Muscle of leg (tissue), 11 donors: ENCODE measurements around the gene COQ5. TPM values are rescaled to one million over a fixed set of nuclear protein-coding genes. Genes with fewer than 3 reads are reported as not detected.

ENCODE experiments used
- DNase-seq: peaks from one replicate; pipeline ENCODE4 v3.0.0; 2013
- H3K27ac ChIP-seq: one replicate; pipeline ENCODE4 v1.5.1; 2013; ENCODE audit warnings: mild to moderate bottlenecking, low read length, control low read depth
- H3K27me3 ChIP-seq: one replicate; pipeline ENCODE4 v1.6.1; 2013; ENCODE audit warnings: low read length; ENCODE audit not compliant: control insufficient read depth, insufficient read depth
- H3K36me3 ChIP-seq: one replicate; pipeline ENCODE4 v1.6.1; 2013; ENCODE audit warnings: low read length; ENCODE audit not compliant: control insufficient read depth, insufficient read depth
- H3K4me1 ChIP-seq: one replicate; pipeline ENCODE4 v1.6.1; 2013; ENCODE audit warnings: low read length; ENCODE audit not compliant: control insufficient read depth, insufficient read depth
- H3K4me3 ChIP-seq: one replicate; pipeline ENCODE4 v1.5.1; 2013; ENCODE audit warnings: low read length, control low read depth
- H3K9me3 ChIP-seq: replicated peaks from 2 replicates; pipeline ENCODE4 v1.6.1; 2013; ENCODE audit warnings: low read depth, low read length; ENCODE audit not compliant: control insufficient read depth
- WGBS: methylation state at CpG from one replicate; pipeline ENCODE4 v1.1.5; 2013; ENCODE audit warnings: missing lambda C conversion rate; ENCODE audit not compliant: insufficient coverage; 5-methylcytosine and 5-hydroxymethylcytosine counted together
- polyA plus RNA-seq, 8 donors: library from polyadenylated mRNA; unstranded; fragments of 120-200 nt; gene quantifications; one replicate each; pipeline versions ENCODE4 v1.2.1 to v1.2.3, GENCODE V29; 2013; ENCODE audit warnings: inconsistent platforms in 1 of 8, low replicate concordance in 1 of 8; ENCODE audit not compliant: insufficient read length in 8 of 8, insufficient read depth in 1 of 8
- total RNA-seq: library from RNA; stranded (reverse); fragments of 120-200 nt; gene quantifications from one replicate; pipeline ENCODE4 v1.2.4, GENCODE V29; 2013

COQ5 gene
- total and polyA plus RNA-seq, 9 donors, result 32.7 to 42.3 (median 36.2) TPM

DNA sequence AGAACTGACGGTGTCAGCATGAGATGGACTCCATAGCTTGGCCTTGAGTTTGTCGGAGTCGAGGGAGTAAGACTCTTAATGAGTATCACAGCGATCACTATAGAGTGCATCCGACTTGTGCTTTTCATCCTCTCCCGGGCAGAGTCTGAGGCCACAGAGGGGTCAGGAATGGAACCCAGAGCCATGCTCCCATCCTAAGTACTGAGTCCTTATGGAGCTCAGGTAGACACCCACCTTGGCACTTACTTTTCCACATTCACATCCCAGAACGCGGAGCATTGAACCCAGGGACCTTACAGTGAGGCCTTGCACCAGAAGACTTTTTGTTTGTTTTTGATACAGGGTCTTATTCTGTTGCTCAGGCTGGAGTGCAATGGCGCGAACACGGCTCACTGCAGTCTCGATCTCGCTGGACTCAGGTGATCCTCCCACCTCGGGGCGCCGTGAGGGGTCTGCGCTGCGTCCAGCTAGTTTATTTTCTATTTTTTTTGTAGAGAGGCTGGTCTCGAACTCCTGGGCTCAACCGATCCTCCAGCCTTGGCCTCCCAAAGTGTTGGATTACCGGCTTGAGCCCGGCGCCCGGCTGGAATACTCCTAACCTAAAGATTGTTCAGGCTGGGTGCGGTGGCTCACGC, 58.7 kb downstream of the COQ5 start:
- WGBS, result 53% methylated on average over 15 of the region's 26 CpGs
- Histone ChIP-seq H3K4me3 (peak overlapping the region; percentile 80), H3K9me3 (no peaks in the 10 kb centered on the region), H3K4me1 (peaks cover 19% of the 10 kb centered on the region), H3K36me3 (peaks cover 13% of the 10 kb centered on the region), H3K27me3 (no peaks in the 10 kb centered on the region), H3K27ac (peak overlapping the region; percentile 74)
- no peak for DNase-seq

DNA sequence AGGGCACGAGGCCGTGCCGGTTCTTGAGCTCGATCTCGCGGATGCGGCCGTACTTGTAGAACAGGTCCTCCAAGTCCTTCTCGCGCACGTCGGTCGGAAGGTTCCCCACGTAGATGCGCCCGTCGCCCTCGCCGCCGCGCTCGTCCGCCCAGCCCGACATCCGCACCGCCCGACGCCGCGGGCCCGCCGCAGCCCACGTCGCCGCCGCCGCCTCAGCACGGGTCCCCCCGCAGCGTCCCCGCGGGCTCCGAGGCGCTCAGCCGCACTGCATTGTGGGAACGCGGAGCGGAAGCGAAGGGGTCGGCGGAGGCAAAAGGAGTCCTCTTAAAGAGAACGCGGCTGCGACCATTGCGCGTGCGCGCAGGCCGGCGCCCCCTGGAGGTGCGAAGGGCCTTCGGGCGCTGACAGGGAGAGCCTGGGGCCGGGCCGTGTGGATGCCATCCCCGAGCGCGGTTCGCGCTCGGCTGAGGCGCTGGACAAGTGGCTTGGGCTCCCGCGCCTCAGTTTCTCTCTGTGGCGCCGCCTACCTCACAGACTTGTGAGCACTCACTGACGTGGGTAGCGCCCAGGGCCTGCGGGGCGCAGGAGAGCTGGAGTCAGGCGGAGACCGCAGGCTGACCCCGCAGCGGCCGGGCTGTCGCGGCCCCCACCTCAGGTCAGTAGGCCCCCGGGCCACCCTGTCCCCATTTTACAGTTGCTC, 59.4 kb downstream of the COQ5 start, which contains the start of gene SRSF9:
Gene SRSF9, minus strand, starts transcription at position 299 of the 700 bp plus-strand sequence. Its CDS starts 139 bp downstream, at position 160.
- peak; percentile 99 for DNase-seq
- peak within 1 kb of the TSS; percentile 95 for H3K27ac ChIP-seq
- H3K4me3 ChIP-seq, result peak within 1 kb of the TSS; percentile 80
- under 1% methylated on average over 88 of the region's 88 CpGs for WGBS
- peaks cover 19% of the 10 kb centered on the region for H3K36me3 ChIP-seq
- peaks cover 19% of the 10 kb centered on the region for H3K4me1 ChIP-seq
- H3K9me3 ChIP-seq, result no peaks in the 10 kb centered on the region
- H3K27me3 ChIP-seq, result no peaks in the 10 kb centered on the region

DNA sequence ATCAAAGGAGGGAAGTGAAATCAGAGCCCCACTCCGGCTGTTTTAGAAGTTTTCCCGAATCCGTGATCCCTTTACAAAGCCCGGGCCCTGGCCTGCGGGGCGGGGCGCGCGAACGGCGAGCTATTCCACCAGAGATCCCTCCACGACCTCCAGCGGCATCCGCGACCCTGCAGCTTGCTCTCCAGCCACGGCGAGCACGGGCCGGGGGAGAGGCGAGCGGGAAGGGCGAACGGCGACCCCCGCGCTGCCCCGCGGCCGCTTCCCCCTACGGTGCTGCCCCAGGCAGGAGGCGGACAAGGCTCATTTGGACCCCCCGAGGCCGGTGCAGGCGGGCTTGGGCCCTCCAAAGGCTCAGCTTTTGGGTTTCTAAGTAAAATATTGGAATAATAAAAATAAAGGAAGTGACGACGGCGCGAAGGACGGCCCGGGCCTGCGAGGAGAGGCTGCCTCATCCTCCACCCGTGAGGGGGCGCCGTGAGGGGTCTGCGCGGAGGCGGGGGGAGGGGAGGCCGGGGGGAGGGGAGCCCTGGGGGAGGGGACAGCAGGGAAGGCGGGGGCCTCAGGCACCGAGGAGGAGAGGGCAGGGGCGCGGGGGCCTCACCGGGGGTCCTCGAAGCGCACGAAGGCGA, 60.0 kb downstream of the COQ5 start:
- peak; percentile 76 for DNase-seq
- under 1% methylated on average over 43 of the region's 57 CpGs for WGBS
- Histone ChIP-seq H3K4me1 (peaks cover 19% of the 10 kb centered on the region), H3K4me3 (peak overlapping the region; percentile 80), H3K27ac (peak overlapping the region; percentile 95), H3K9me3 (no peaks in the 10 kb centered on the region), H3K36me3 (peaks cover 26% of the 10 kb centered on the region), H3K27me3 (no peaks in the 10 kb centered on the region)

- Histone ChIP-seq H3K4me3 (peak overlapping the region; percentile 80), H3K9me3 (no peaks in the 10 kb centered on the region), H3K4me1 (peaks cover 19% of the 10 kb centered on the region), H3K27me3 (no peaks in the 10 kb centered on the region), H3K27ac (peak overlapping the region; percentile 95), H3K36me3 (peaks cover 32% of the 10 kb centered on the region)
- 0% methylated on average over 11 of the region's 23 CpGs for WGBS
- DNase-seq, result peak; percentile 62
Measured at GRCh38 chr12:120468325-120468820, 60.6 kb downstream of the COQ5 start.

- no peak overlapping the region for H3K27ac ChIP-seq
- WGBS, result 81% methylated on average over 4 of the region's 6 CpGs
- H3K36me3 ChIP-seq, result peaks cover 41% of the 10 kb centered on the region
- H3K27me3 ChIP-seq, result no peaks in the 10 kb centered on the region
- peaks cover 19% of the 10 kb centered on the region for H3K4me1 ChIP-seq
- no peak overlapping the region for H3K4me3 ChIP-seq
- no peak for DNase-seq
- H3K9me3 ChIP-seq, result no peaks in the 10 kb centered on the region
Measured at GRCh38 chr12:120467439-120467838, 61.5 kb downstream of the COQ5 start.

DNA sequence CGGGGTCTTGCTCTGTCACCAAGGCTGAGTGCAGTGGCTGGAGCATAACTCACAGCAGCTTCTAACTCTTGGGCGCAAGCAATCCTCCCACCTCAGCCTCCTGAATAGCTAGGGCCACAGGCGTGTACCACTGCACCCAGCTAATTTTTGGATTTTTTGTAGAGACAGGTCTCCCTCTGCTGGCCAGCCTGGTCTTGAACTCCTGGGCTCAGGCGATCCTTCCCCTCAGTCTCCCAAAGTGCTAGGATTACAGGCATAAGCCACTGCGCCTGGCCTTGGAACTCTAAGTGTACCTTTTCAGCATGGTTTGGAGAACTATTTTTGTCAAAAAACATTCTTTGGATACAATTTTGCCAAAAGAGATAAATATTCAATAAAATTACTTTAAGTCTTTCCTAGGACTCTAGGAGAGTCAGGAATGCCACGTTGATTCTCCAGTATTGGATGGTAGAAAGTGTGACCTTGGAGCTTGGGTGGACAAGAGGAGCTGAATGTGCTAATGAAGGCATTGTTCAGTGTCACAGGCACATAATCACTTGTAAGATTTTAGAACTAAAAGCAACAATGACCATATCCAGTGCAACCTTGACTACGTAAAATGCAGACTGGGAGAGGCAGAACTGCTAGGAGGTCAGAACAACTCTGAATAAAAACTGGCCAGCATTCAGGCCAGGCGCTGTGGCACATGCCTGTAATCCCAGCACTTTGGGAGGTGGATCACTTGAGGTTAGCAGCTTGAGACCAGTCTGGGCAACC, 62.2 kb downstream of the COQ5 start:
- no peak overlapping the region for H3K4me3 ChIP-seq
- peak; percentile 33 for DNase-seq
- no peaks in the 10 kb centered on the region for H3K27me3 ChIP-seq
- peaks cover 43% of the 10 kb centered on the region for H3K36me3 ChIP-seq
- no peaks in the 10 kb centered on the region for H3K9me3 ChIP-seq
- WGBS, result 79% methylated on average over 2 of the region's 8 CpGs
- H3K4me1 ChIP-seq, result peaks cover 19% of the 10 kb centered on the region
- no peak overlapping the region for H3K27ac ChIP-seq

DNA sequence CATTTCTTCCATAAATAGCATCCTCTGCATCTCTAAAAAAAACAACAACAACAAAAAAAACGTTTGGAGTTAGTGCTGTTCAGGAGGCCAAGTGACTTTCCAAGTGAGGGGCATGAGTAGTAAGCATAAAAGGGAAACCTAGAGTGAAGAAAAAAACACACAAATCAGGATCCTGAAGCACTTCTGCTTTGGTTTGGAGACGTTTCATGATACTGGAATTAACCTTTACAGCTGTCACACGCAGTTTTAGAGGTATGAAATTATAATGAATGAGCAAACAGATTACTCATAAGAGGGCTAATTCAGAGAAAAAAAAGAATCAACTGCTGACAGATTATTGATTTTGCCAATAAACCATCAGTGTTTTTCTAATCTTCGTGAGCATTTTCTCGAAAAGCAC, 63.2 kb downstream of the COQ5 start:
- no peak overlapping the region for H3K4me3 ChIP-seq
- peaks cover 19% of the 10 kb centered on the region for H3K4me1 ChIP-seq

DNA sequence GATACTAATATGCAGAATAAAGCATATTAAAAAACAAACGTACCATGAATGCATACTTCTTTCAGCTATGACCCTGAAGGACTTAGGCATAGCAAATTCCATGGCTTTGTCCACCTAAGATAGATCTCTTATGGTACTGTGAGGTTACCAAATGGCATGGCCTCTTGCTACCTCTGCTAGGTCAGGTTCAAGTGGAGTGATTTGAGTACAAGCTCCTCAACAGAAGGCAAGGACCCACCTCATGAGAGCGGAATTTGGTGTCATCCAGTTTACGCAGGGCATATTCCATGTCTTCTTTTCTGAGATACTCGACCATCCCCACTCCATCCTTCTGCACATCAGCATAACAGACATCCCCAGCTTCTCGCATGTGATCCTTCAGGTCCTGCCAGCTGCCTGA, 65.2 kb downstream of the COQ5 start:
- H3K27ac ChIP-seq, result no peak overlapping the region
- no peak overlapping the region for H3K4me3 ChIP-seq
- DNase-seq, result no peak
- H3K36me3 ChIP-seq, result peaks cover 67% of the 10 kb centered on the region
- 88% methylated on average over 4 of the region's 5 CpGs for WGBS
- peaks cover 13% of the 10 kb centered on the region for H3K4me1 ChIP-seq
- no peaks in the 10 kb centered on the region for H3K27me3 ChIP-seq
- no peaks in the 10 kb centered on the region for H3K9me3 ChIP-seq

More for the DNA sequence above, 63.2 kb downstream of the COQ5 start:
- H3K36me3 ChIP-seq, result peaks cover 51% of the 10 kb centered on the region
- no peak for DNase-seq
- no peak overlapping the region for H3K27ac ChIP-seq
- H3K9me3 ChIP-seq, result no peaks in the 10 kb centered on the region
- WGBS, result no CpG with 5 or more reads among the region's 5 CpGs
- no peaks in the 10 kb centered on the region for H3K27me3 ChIP-seq

DNA sequence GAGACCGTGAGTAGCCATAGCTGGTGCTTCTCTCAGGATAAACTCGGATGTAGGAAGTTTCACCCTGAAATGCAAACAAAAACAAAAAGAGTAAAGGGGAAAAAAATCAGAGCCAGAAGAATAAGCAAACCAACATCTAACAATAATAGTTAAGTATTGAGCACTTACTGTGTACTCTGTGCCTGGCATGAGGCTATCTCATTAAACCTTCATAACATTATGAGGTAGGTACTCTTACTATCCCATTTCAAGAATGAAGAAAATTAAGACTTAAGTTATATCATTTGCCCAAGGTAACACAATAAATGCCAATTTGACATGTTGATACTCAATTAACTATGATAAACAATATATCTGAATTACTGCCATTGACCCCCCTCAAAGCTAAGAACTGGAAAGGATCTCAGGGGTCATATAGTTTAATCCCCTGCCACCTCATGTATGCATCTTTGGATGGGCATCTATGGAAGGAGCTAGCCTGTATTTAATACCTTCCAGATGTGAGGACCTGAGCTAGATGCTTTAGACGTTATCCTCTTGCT, 66.8 kb downstream of the COQ5 start:
- Histone ChIP-seq H3K36me3 (peaks cover 80% of the 10 kb centered on the region), H3K27ac (no peak overlapping the region), H3K4me1 (peaks cover 3% of the 10 kb centered on the region), H3K4me3 (no peak overlapping the region), H3K27me3 (no peaks in the 10 kb centered on the region), H3K9me3 (no peaks in the 10 kb centered on the region)
- WGBS, result 13% methylated on average over 1 of the region's 3 CpGs
- DNase-seq, result no peak
